ENCODE results near the gene GSAP.
"Not testable (repeated sequence)": the region's sequence is repeated elsewhere in the genome, so short reads cannot be mapped to it uniquely, and the experiment has no call there.

Gene GSAP

GRCh38 chr7:77354484-77354883 is 61.7 kb downstream of the GSAP start:
- peak; percentile 39 for DNase-seq

- no peak for DNase-seq
These were observed 62.2 kb downstream of the GSAP start for GRCh38 chr7:77353911-77354310.

GRCh38 chr7:77353407-77353721 is 62.8 kb downstream of the GSAP start:
- no peak for DNase-seq

GRCh38 chr7:77352665-77353406 is 63.3 kb downstream of the GSAP start:
- peak; percentile 75 for DNase-seq

- DNase-seq = peak; percentile 94
These were observed 64.6 kb downstream of the GSAP start for GRCh38 chr7:77351539-77352004.

- no peak for DNase-seq
These were observed 67.0 kb downstream of the GSAP start for GRCh38 chr7:77349141-77349540.

- DNase-seq = no peak
These were observed 67.8 kb downstream of the GSAP start for GRCh38 chr7:77348371-77348813.

GRCh38 chr7:77346441-77346840 is 69.7 kb downstream of the GSAP start:
- DNase-seq = no peak

GRCh38 chr7:77345426-77345825 is 70.7 kb downstream of the GSAP start:
- not testable (repeated sequence) for DNase-seq

GRCh38 chr7:77339726-77340125 is 76.4 kb downstream of the GSAP start:
- DNase-seq = no peak

GRCh38 chr7:77338883-77339629 is 77.1 kb downstream of the GSAP start:
- peak; percentile 56 for DNase-seq

GRCh38 chr7:77338260-77338659 is 77.9 kb downstream of the GSAP start:
- peak; percentile 68 for DNase-seq

GRCh38 chr7:77337456-77337990 is 78.6 kb downstream of the GSAP start:
- no peak for DNase-seq

- no peak for DNase-seq
These were observed 80.6 kb downstream of the GSAP start for GRCh38 chr7:77335581-77335980.

- not testable (repeated sequence) for DNase-seq
These were observed 82.1 kb downstream of the GSAP start for GRCh38 chr7:77334039-77334438.

- DNase-seq = peak; percentile 95
These were observed 84.0 kb downstream of the GSAP start for GRCh38 chr7:77331938-77332695.

- peak; percentile 75 for DNase-seq
These were observed 85.8 kb downstream of the GSAP start for GRCh38 chr7:77330169-77330882.

GRCh38 chr7:77329466-77330168 is 86.5 kb downstream of the GSAP start:
- no peak for DNase-seq

- no peak for DNase-seq
These were observed 87.5 kb downstream of the GSAP start for GRCh38 chr7:77328669-77329068.

GRCh38 chr7:77327932-77328628 is 88.1 kb downstream of the GSAP start:
- peak; percentile 78 for DNase-seq

Data from hematopoietic multipotent progenitor cell treated with erythropoietin and hydrocortisone succinate and interleukin-3 and kit ligand, for 4 days (in vitro differentiated cells).